Epithelial cell of proximal tubule (primary cell): Measurements from ENCODE around the gene POM121L2. TPM values are rescaled to one million over a fixed set of nuclear protein-coding genes. Genes with fewer than 3 reads are reported as not detected.
A peak's percentile ranks its signal among the peaks of the same experiment; 100 is the strongest.

Source experiments
- DNase-seq: peaks from one replicate; pipeline ENCODE4 v3.0.0-alpha.2; 2011; ENCODE audit warnings: low read depth
- H3K4me3 ChIP-seq: 2 replicates; pipeline ENCODE4 v1.5.1; 2011; ENCODE audit warnings: low read depth, mild to moderate bottlenecking, low read length
- total RNA-seq: library from RNA; depleted of rRNA; stranded (reverse); fragments of >200 nt; gene quantifications from 2 replicates; pipeline ENCODE4 v1.2.3, GENCODE V29; 2015
- TF ChIP-seq, protein P1 (sequence below): conservative IDR thresholded peaks from 2 replicates; pipeline ENCODE4 v1.5.1; 2012; ENCODE audit warnings: low read depth, mild to moderate bottlenecking, low read length

POM121L2 gene
- total RNA-seq, 1 donor from 2014 or later, result not detected

DNA sequence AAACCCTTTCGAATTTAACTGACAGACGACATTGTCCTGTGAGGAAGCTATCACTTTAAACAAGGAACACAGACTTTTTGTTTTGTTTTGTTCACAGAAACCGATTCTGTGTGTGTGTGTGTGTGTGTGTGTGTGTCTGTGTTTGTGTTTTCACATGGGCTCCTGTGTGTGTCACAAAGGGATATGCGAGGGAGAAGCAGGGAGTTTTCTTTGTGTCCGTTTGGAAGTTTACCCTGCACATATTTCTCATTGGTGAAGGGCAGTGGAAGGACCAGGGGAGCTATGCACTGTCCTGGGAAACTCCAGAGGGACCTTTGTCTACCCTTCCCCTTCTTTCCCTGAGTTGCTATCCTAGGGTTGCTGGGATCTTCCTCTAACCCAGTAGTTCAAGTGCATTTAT, 17.7 kb downstream of the POM121L2 start:
- H3K4me3 ChIP-seq, result no peak overlapping the region
- DNase-seq, result no peak
- TF ChIP-seq, protein P1, sequence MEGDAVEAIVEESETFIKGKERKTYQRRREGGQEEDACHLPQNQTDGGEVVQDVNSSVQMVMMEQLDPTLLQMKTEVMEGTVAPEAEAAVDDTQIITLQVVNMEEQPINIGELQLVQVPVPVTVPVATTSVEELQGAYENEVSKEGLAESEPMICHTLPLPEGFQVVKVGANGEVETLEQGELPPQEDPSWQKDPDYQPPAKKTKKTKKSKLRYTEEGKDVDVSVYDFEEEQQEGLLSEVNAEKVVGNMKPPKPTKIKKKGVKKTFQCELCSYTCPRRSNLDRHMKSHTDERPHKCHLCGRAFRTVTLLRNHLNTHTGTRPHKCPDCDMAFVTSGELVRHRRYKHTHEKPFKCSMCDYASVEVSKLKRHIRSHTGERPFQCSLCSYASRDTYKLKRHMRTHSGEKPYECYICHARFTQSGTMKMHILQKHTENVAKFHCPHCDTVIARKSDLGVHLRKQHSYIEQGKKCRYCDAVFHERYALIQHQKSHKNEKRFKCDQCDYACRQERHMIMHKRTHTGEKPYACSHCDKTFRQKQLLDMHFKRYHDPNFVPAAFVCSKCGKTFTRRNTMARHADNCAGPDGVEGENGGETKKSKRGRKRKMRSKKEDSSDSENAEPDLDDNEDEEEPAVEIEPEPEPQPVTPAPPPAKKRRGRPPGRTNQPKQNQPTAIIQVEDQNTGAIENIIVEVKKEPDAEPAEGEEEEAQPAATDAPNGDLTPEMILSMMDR, result no peak

DNA sequence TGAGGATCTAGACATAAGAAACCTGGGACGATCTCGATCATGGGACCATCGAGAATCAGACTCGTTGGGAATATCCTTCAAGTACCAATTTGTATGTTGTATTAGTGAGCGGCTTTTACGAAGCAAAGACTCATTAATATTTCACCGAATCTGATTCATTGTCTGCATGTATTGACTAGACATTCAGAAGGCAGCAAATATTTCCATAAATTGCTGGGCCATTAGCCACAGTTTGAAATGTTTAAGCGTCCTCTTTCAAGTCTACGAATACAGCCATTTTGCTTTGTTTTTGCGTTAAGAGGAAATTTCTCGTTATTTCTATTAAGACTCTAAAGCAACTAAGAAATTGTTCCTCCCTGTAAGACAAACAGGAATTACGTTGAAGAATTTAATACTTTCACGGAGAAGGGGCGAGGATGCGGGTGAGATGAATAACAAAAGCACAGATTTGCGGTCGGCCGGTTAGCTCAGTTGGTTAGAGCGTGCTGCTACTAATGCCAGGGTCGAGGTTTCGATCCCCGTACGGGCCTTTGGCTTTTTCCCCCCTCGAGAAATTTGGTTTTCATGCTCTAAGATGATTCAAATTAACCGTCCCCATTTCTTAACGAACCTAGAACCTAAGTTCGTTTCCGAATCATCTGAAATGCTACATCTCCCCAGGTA, 18.5 kb downstream of the POM121L2 start:
- no peak overlapping the region for H3K4me3 ChIP-seq
- TF ChIP-seq, protein P1, result no peak
- DNase-seq, result no peak

DNA sequence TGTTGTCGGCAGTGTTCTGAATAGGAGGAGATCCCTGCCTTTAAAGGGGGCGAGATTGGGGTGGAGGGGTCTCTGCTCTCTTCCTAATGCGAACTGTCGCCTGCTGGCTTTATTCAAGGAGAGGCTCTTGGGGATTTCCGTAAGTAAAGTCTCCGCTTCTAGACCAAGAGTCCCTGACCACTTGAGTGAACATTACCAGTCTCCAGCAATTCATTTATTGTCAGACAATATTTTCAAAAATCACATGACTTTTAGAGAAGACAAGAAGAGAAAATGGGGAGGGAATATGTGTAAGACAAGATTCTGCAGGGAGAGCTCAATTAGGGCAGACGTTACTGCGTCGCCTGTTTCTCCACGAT, 21.2 kb downstream of the POM121L2 start:
- peak overlapping the region; percentile 31 for H3K4me3 ChIP-seq
- TF ChIP-seq, protein P1, result no peak
- no peak for DNase-seq

DNA sequence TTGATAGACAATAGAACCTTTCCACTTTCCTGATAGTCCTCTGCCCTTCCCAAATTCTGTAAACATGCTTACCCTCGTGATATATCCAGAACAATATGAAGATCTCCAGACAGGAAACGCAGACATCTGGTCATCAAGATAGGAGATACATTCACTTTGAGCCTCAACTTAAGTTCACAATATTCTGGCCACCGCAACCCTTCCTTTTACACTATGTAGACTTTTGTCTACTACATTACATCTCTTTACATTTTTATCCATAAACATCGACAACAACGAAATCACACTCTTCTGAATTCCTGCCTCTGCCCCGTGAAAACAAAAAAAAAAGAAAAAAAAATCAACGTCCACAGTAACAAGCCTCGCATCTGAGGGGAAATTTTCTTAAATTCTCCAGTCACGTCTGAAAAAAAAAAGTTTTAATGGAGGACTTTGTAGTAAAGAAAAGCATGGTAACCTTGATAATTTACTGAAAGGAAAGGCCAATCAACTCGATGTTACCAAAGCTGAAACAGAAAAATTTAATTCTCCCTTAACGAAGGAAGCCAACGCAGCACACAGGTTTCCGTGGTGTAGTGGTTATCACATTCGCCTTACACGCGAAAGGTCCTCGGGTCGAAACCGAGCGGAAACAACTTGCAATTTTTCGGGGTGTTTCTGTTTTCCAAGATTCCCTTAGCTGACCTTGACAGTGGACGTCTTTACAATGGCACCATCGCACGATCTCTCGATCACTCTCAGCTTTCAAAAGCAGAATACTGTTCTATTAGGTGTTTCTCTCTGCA, 21.8 kb downstream of the POM121L2 start:
- peak overlapping the region; percentile 31 for H3K4me3 ChIP-seq
- DNase-seq, result no peak
- TF ChIP-seq, protein P1, result no peak

DNA sequence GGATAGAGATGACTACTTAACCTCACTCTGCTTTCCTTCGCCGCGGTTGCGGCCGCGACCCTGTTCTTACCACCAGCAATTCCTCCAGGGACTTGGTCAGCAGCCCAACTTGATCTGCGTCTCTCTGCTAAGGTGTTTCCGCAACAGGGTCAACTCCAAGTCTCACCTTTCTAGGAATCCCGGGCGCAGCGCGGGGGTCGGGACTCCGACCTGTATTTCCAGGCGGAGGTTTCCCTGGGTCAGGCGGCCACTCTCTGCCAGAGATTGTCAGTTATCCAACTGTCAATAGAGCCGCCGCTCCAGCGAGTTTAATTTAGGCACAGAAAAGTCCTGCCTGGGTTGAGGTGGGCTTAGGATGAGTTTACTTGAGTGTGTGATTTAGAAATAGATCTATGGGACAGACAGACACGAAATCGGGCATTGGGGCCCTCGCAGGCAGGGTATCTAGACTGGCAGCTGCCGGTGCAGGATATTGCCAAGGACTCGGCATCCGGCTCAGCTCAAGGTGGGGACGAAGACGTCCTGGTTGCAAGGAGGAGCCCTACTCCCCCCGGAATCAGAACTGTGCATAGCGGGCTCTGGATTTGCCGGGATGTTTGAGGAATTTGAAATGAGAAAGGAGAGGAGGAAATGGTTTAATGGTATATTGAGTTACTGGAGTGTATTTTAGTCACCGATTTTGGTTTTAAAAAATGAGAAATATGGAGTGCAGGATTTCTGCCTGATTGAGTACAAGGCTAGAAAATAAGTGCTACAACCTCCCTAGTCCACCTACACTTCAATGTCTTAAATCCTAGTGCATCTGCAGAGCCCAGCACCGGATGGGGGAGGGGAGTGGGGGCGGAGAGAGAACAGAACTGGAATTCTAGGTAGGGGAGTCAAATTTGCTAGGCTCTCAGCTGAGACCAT, 23.7 kb downstream of the POM121L2 start:
- DNase-seq, result no peak
- H3K4me3 ChIP-seq, result peak overlapping the region; percentile 44

DNA sequence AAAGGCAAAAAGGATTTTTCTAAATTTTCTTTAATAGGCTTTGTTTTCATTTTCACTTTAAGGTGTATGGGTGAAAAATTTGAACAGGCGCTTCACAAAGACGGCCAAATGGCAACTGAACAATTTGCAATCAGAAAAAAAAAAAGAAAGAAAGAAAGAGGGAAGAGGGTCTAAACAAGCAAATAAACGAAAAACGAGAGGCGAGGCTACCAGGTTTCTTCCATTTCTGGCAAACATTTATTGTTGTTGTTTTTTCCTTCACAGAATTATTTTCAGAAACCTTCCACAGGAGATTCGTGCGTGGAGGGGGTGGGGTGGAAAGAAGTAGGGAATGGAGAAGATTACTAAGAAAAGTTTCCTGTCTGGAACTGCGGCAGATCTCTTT, 24.3 kb downstream of the POM121L2 start:
- no peak for DNase-seq
- H3K4me3 ChIP-seq, result peak overlapping the region; percentile 44
- TF ChIP-seq, protein P1, result no peak

More for the DNA sequence above, 23.7 kb downstream of the POM121L2 start:
- TF ChIP-seq, protein P1, result no peak
